Naive thymus-derived CD4-positive, alpha-beta T cell (primary cell): ENCODE results near the gene ELMO1. TPM values are rescaled to one million over a fixed set of nuclear protein-coding genes. Genes with fewer than 3 reads are reported as not detected.

Source experiments
- ATAC-seq: fragments of 150-1000 bp; cut with Tn5 transposase; 2 replicates; pipeline ENCODE4 v1.10.0; 2021; ENCODE audit warnings: mild to moderate bottlenecking, moderate library complexity
- CTCF ChIA-PET: fragments of 350-600 bp; sonication (Branson Sonifier 250); formaldehyde crosslinking; loops from one replicate; lab custom pipeline; 2021; ENCODE audit warnings: antibody characterized with exemption; lab: Charles Lee
- POLR2A ChIA-PET: fragments of 350-600 bp; sonication (Branson Sonifier 250); formaldehyde crosslinking; loops from one replicate; lab custom pipeline; 2021; ENCODE audit warnings: antibody characterized with exemption, inconsistent platforms; lab: Charles Lee
- DNase-seq, 9 donors: peaks; one replicate each; pipeline versions ENCODE4 v3.0.0 to v3.0.0-alpha.2; 2020 to 2022; ENCODE audit warnings: mixed read lengths in 1 of 9
- H3K27ac ChIP-seq: one replicate; pipeline ENCODE4 v1.7.0; 2013; ENCODE audit warnings: mild to moderate bottlenecking, low read depth, low read length, moderate library complexity
- H3K27me3 ChIP-seq, 2 donors: one replicate each; pipeline ENCODE4 v1.7.0; 2013; ENCODE audit warnings: low read length in 2 of 2, mild to moderate bottlenecking in 2 of 2, moderate library complexity in 2 of 2; ENCODE audit not compliant: control insufficient read depth in 2 of 2, insufficient read depth in 2 of 2
- H3K36me3 ChIP-seq, 3 experiments: 1 replicate in 2 of 3; 2 replicates in 1 of 3; pipeline ENCODE4 v1.7.0; 2013; ENCODE audit warnings: low read length in 3 of 3, mild to moderate bottlenecking in 3 of 3, moderate library complexity in 1 of 3; ENCODE audit not compliant: insufficient read depth in 3 of 3, control insufficient read depth in 2 of 3
- H3K4me1 ChIP-seq, 2 donors: one replicate each; pipeline ENCODE4 v1.7.0; 2013; ENCODE audit warnings: low read length in 2 of 2, mild to moderate bottlenecking in 2 of 2, moderate library complexity in 1 of 2; ENCODE audit not compliant: control insufficient read depth in 2 of 2, insufficient read depth in 2 of 2
- H3K4me3 ChIP-seq: 2 replicates; pipeline ENCODE4 v1.7.0; 2013; ENCODE audit warnings: mild to moderate bottlenecking, low read length
- H3K9me3 ChIP-seq, 3 experiments: 1 replicate in 2 of 3; 2 replicates in 1 of 3; pipeline ENCODE4 v1.7.0; 2013; ENCODE audit warnings: low read length in 3 of 3; ENCODE audit not compliant: control insufficient read depth in 2 of 3
- H3K27ac Mint-ChIP-seq, 9 donors: one replicate each; pipeline ENCODE4 v1.8.0; 2020 to 2022; ENCODE audit warnings: mixed read lengths in 9 of 9, mild to moderate bottlenecking in 8 of 9, moderate library complexity in 5 of 9, inconsistent platforms in 2 of 9
- H3K27me3 Mint-ChIP-seq, 5 donors: one replicate each; pipeline ENCODE4 v1.8.0; 2021 to 2022; ENCODE audit warnings: mixed read lengths in 5 of 5, mild to moderate bottlenecking in 1 of 5
- H3K36me3 Mint-ChIP-seq, 5 donors: one replicate each; pipeline ENCODE4 v1.8.0; 2020 to 2022; ENCODE audit warnings: mixed read lengths in 5 of 5, mild to moderate bottlenecking in 3 of 5, inconsistent platforms in 1 of 5
- H3K4me1 Mint-ChIP-seq, 7 donors: one replicate each; pipeline ENCODE4 v1.8.0; 2020 to 2022; ENCODE audit warnings: mixed read lengths in 7 of 7, mild to moderate bottlenecking in 3 of 7, inconsistent platforms in 1 of 7
- H3K4me3 Mint-ChIP-seq, 10 donors: one replicate each; pipeline ENCODE4 v1.8.0; 2020 to 2022; ENCODE audit warnings: mild to moderate bottlenecking in 10 of 10, mixed read lengths in 10 of 10, moderate library complexity in 6 of 10, inconsistent platforms in 2 of 10
- H3K9me3 Mint-ChIP-seq, 11 donors: one replicate each; pipeline ENCODE4 v1.8.0; 2020 to 2022; ENCODE audit warnings: mixed read lengths in 11 of 11, mild to moderate bottlenecking in 4 of 11, inconsistent platforms in 1 of 11, moderate library complexity in 1 of 11
- intact Hi-C, 2 donors: fragments of 100-400 bp; cut with micrococcal nuclease; formaldehyde crosslinking; loops; one replicate each; pipeline ENCODE4 v1.15.1; 2023
- polyA plus RNA-seq, 2 donors: library from polyadenylated mRNA; unstranded; fragments of 300-500 nt; fragmentation: Illumina TruSeq; gene quantifications; one replicate each; pipeline ENCODE4 v1.2.3, GENCODE V29; 2021
- total RNA-seq, 6 experiments: library from RNA in 5 of 6; stranded (reverse) in 5 of 6; gene quantifications; 1 replicate in 5 of 6; 2 replicates in 1 of 6; pipeline ENCODE4 v1.2.3 and lab custom pipeline; 2021 to 2026

The ELMO1 gene
- total and polyA plus RNA-seq, 7 experiments from 2014 or later: 63.6 to 160 (median 124) TPM

- Histone ChIP-seq H3K36me3 (no peaks in the 10 kb centered on the region), H3K9me3 (no peaks in the 10 kb centered on the region), H3K27ac (no peak overlapping the region), H3K27me3 (no peaks in the 10 kb centered on the region), H3K4me3 (no peak overlapping the region), H3K4me1 (no peaks in the 10 kb centered on the region)
- ATAC-seq (no peak), DNase-seq (no peak)
- Mint-ChIP-seq H3K27me3 (no peaks in the 10 kb centered on the region), H3K9me3 (no peaks in the 10 kb centered on the region), H3K4me3 (no peak overlapping the region), H3K27ac (no peak overlapping the region), H3K4me1 (peaks cover 3 to 31% (median 20%) of the 10 kb centered on the region in 7 donors), H3K36me3 (peaks cover 0 to 42% (median 25%) of the 10 kb centered on the region in 5 donors)
- ChIA-PET CTCF (no interaction called here), POLR2A (no interaction called here)
- intact Hi-C loops: loop anchor here in 1 of 2 donors (10.0 kb wide), 1 partner anchor 46 kb away; no protein-coding TSS in a partner anchor
Measured at GRCh38 chr7:37071124-37071523, 377.5 kb downstream of the ELMO1 start.

- H3K4me1 ChIP-seq: no peaks in the 10 kb centered on the region
- no peak overlapping the region for H3K4me3 ChIP-seq
- DNase-seq: no peak
- H3K9me3 ChIP-seq: no peaks in the 10 kb centered on the region
- ChIA-PET CTCF (no interaction called here), POLR2A (no interaction called here)
- ATAC-seq: no peak
- Mint-ChIP-seq H3K27ac (peak overlapping the region in 1 of 9 donors; percentile 9), H3K36me3 (peaks cover 0 to 45% (median 28%) of the 10 kb centered on the region in 5 donors), H3K27me3 (no peaks in the 10 kb centered on the region), H3K9me3 (peaks cover 0 to 5% (median 0%) of the 10 kb centered on the region in 11 donors), H3K4me1 (peaks cover 4 to 38% (median 26%) of the 10 kb centered on the region in 7 donors), H3K4me3 (no peak overlapping the region)
- no peak overlapping the region for H3K27ac ChIP-seq
- intact Hi-C loops: loop anchor here in 1 of 2 donors (10.0 kb wide), 1 partner anchor 46 kb away; no protein-coding TSS in a partner anchor
- no peaks in the 10 kb centered on the region for H3K27me3 ChIP-seq
- no peaks in the 10 kb centered on the region for H3K36me3 ChIP-seq
Measured at GRCh38 chr7:37070471-37070870, 378.2 kb downstream of the ELMO1 start.

GRCh38 chr7:37070031-37070430, 378.6 kb downstream of the ELMO1 start:
- H3K36me3 ChIP-seq: no peaks in the 10 kb centered on the region
- peaks cover 0 to 9% (median 0%) of the 10 kb centered on the region in 11 donors for H3K9me3 Mint-ChIP-seq
- H3K36me3 Mint-ChIP-seq: peaks cover 0 to 49% (median 33%) of the 10 kb centered on the region in 5 donors
- intact Hi-C loops: loop anchor here in 1 of 2 donors (10.0 kb wide), 1 partner anchor 45 kb away; no protein-coding TSS in a partner anchor
- peak overlapping the region in 2 of 9 donors; percentile 17 to 43 for H3K27ac Mint-ChIP-seq
- H3K27me3 Mint-ChIP-seq: no peaks in the 10 kb centered on the region
- no peaks in the 10 kb centered on the region for H3K27me3 ChIP-seq
- ATAC-seq (no peak), DNase-seq (no peak)
- no peak overlapping the region for H3K27ac ChIP-seq
- H3K4me3 ChIP-seq: no peak overlapping the region
- no peaks in the 10 kb centered on the region for H3K9me3 ChIP-seq
- H3K4me1 ChIP-seq: no peaks in the 10 kb centered on the region
- ChIA-PET CTCF (no interaction called here), POLR2A (no interaction called here)
- no peak overlapping the region for H3K4me3 Mint-ChIP-seq
- H3K4me1 Mint-ChIP-seq: peaks cover 8 to 42% (median 30%) of the 10 kb centered on the region in 7 donors

GRCh38 chr7:37069336-37069735, 379.3 kb downstream of the ELMO1 start:
- intact Hi-C loops: no loop called here
- Histone ChIP-seq H3K4me1 (no peaks in the 10 kb centered on the region), H3K27ac (no peak overlapping the region), H3K9me3 (no peaks in the 10 kb centered on the region), H3K36me3 (peaks cover 0 to 3% (median 0%) of the 10 kb centered on the region in 3 experiments), H3K4me3 (no peak overlapping the region), H3K27me3 (no peaks in the 10 kb centered on the region)
- H3K27ac Mint-ChIP-seq: peak overlapping the region in 1 of 9 donors; percentile 0
- DNase-seq (no peak), ATAC-seq (no peak)
- peaks cover 9 to 43% (median 34%) of the 10 kb centered on the region in 7 donors for H3K4me1 Mint-ChIP-seq
- no peaks in the 10 kb centered on the region for H3K27me3 Mint-ChIP-seq
- H3K36me3 Mint-ChIP-seq: peaks cover 0 to 52% (median 36%) of the 10 kb centered on the region in 5 donors
- ChIA-PET CTCF (no interaction called here), POLR2A (no interaction called here)
- no peak overlapping the region for H3K4me3 Mint-ChIP-seq
- H3K9me3 Mint-ChIP-seq: peaks cover 0 to 9% (median 0%) of the 10 kb centered on the region in 11 donors

GRCh38 chr7:37068902-37069301, 379.8 kb downstream of the ELMO1 start:
- H3K27ac Mint-ChIP-seq: peak overlapping the region in 2 of 9 donors; percentile 0 to 63
- Histone ChIP-seq H3K4me1 (no peaks in the 10 kb centered on the region), H3K4me3 (no peak overlapping the region), H3K27me3 (no peaks in the 10 kb centered on the region), H3K9me3 (no peaks in the 10 kb centered on the region), H3K27ac (no peak overlapping the region), H3K36me3 (peaks cover 0 to 3% (median 0%) of the 10 kb centered on the region in 3 experiments)
- no peaks in the 10 kb centered on the region for H3K27me3 Mint-ChIP-seq
- intact Hi-C loops: no loop called here
- no peak overlapping the region for H3K4me3 Mint-ChIP-seq
- H3K4me1 Mint-ChIP-seq: peaks cover 9 to 43% (median 36%) of the 10 kb centered on the region in 7 donors
- ATAC-seq (no peak), DNase-seq (no peak)
- peaks cover 3 to 52% (median 39%) of the 10 kb centered on the region in 5 donors for H3K36me3 Mint-ChIP-seq
- CTCF ChIA-PET: no interaction called here
- POLR2A ChIA-PET: no interaction called here
- peaks cover 0 to 9% (median 0%) of the 10 kb centered on the region in 11 donors for H3K9me3 Mint-ChIP-seq

GRCh38 chr7:37068038-37068437, 380.6 kb downstream of the ELMO1 start:
- peaks cover 0 to 3% (median 0%) of the 10 kb centered on the region in 3 experiments for H3K36me3 ChIP-seq
- POLR2A ChIA-PET: no interaction called here
- no peaks in the 10 kb centered on the region for H3K27me3 ChIP-seq
- H3K4me1 Mint-ChIP-seq: peaks cover 13 to 50% (median 37%) of the 10 kb centered on the region in 7 donors
- H3K4me1 ChIP-seq: no peaks in the 10 kb centered on the region
- no peaks in the 10 kb centered on the region for H3K27me3 Mint-ChIP-seq
- CTCF ChIA-PET: no interaction called here
- no peak overlapping the region for H3K27ac Mint-ChIP-seq
- no peak overlapping the region for H3K4me3 ChIP-seq
- intact Hi-C loops: no loop called here
- no peak overlapping the region for H3K4me3 Mint-ChIP-seq
- H3K27ac ChIP-seq: no peak overlapping the region
- H3K36me3 Mint-ChIP-seq: peaks cover 6 to 53% (median 44%) of the 10 kb centered on the region in 5 donors
- ATAC-seq: no peak
- no peak for DNase-seq
- H3K9me3 ChIP-seq: no peaks in the 10 kb centered on the region
- peaks cover 0 to 9% (median 0%) of the 10 kb centered on the region in 11 donors for H3K9me3 Mint-ChIP-seq

GRCh38 chr7:37065779-37066271, 382.8 kb downstream of the ELMO1 start:
- Histone ChIP-seq H3K27me3 (no peaks in the 10 kb centered on the region), H3K4me3 (no peak overlapping the region), H3K4me1 (no peaks in the 10 kb centered on the region), H3K36me3 (peaks cover 0 to 3% (median 0%) of the 10 kb centered on the region in 3 experiments), H3K27ac (no peak overlapping the region), H3K9me3 (no peaks in the 10 kb centered on the region)
- peak in 1 of 9 donors; percentile 28 for DNase-seq
- peaks cover 6 to 48% (median 44%) of the 10 kb centered on the region in 5 donors for H3K36me3 Mint-ChIP-seq
- no peak for ATAC-seq
- H3K4me1 Mint-ChIP-seq: peaks cover 13 to 40% (median 35%) of the 10 kb centered on the region in 7 donors
- H3K4me3 Mint-ChIP-seq: peak overlapping the region in 1 of 10 donors; percentile 24
- intact Hi-C loops: no loop called here
- peak overlapping the region in 2 of 9 donors; percentile 16 to 62 for H3K27ac Mint-ChIP-seq
- ChIA-PET POLR2A (no interaction called here), CTCF (no interaction called here)
- H3K9me3 Mint-ChIP-seq: peaks cover 0 to 9% (median 0%) of the 10 kb centered on the region in 11 donors
- no peaks in the 10 kb centered on the region for H3K27me3 Mint-ChIP-seq
